Stimulated activated naive CD8-positive, alpha-beta T cell treated with anti-CD3 and anti-CD28 coated beads, Interleukin-15, Interleukin-2, amounts not matched to agents 100 ng/mL and 50 ng/mL, for 24 hours (primary cell): ENCODE data around the gene SYTL5.

Source experiments
- H3K27ac Mint-ChIP-seq: one replicate; pipeline ENCODE4 v1.8.0; 2021; ENCODE audit warnings: mild to moderate bottlenecking, mixed read lengths
- H3K27me3 Mint-ChIP-seq: one replicate; pipeline ENCODE4 v1.8.0; 2021; ENCODE audit warnings: mixed read lengths
- H3K36me3 Mint-ChIP-seq: one replicate; pipeline ENCODE4 v1.8.0; 2021; ENCODE audit warnings: low read depth, mixed read lengths
- H3K4me1 Mint-ChIP-seq: one replicate; pipeline ENCODE4 v1.8.0; 2021; ENCODE audit warnings: low read depth, mixed read lengths
- H3K4me3 Mint-ChIP-seq: one replicate; pipeline ENCODE4 v1.8.0; 2021; ENCODE audit warnings: mild to moderate bottlenecking, mixed read lengths
- H3K9me3 Mint-ChIP-seq: one replicate; pipeline ENCODE4 v1.8.0; 2021; ENCODE audit warnings: mixed read lengths

SYTL5 gene

DNA sequence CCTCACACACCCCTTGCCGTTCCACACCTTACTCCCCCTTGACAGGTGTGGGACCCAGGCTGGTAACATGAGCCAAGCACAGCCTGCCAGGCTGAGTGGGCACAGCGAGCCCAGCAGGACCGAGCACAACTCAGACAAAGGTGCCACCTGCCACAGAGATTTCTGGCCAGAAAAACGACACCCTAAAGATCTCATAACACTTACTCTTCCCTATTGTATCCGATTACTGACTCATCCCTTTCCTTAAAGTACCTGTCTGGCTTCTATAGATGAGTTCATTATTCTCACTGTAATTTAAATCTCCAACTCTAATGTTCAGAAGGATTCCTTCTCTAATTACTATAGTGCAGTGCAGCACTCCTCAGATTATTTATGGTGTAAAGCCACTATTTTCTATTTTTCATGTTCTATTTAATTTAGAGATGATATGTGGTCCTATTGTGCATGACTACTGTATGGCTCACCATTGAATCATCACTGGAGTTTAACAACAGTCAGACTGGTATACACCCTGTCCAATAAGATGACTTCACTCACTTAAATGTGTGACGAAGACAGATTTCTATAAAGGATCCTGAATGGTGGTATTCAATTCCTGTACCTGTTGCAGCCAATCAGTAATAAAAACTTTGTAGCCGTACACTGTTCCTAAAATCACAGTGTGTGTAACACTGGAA lies 7.6 kb upstream of the SYTL5 start:
- Mint-ChIP-seq H3K4me1 (no peaks in the 10 kb centered on the region), H3K36me3 (no peaks in the 10 kb centered on the region), H3K27me3 (no peaks in the 10 kb centered on the region), H3K4me3 (no peak overlapping the region), H3K9me3 (no peaks in the 10 kb centered on the region), H3K27ac (no peak overlapping the region)

DNA sequence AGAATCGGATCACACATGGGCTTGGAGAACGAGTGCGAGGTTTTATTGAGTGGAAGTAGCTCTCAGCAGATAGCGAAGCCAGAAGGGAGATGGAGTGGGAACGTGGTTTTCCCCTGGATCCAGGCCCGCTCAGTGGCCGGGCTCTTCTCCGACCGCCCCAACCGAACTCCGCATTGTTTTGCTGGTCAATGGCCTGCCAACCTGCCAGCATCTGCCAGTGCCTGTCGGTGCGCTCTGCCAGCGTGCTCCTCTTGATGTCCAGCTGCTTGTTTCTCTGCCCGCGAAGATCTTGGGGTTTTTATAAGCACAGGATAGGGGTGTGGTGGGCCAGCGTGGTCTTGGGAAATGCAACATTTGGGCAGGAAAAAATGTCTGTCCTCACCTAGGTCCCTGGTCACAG lies 5.6 kb upstream of the SYTL5 start:
- Mint-ChIP-seq H3K36me3 (no peaks in the 10 kb centered on the region), H3K27me3 (no peaks in the 10 kb centered on the region), H3K9me3 (no peaks in the 10 kb centered on the region), H3K4me1 (no peaks in the 10 kb centered on the region), H3K27ac (no peak overlapping the region), H3K4me3 (no peak overlapping the region)

DNA sequence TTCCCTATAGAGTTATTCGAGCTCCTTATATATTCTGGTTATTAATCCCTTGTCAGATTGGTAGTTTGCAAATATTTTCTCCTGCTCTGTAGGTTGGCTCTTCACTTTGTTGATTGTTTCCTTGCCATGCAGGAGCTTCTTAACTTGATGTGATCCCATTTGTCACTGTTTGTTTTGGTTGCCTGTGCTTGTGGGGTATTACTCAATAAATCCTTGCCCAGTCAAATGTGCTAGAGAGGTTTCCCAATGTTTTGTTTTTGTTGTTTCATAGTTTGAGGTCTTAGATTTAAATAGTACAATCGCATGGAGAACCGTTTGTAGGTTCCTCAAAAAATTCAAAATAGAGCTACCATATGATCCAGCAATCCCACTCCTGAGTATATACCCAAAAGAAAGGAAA lies 2.3 kb upstream of the SYTL5 start:
- H3K27me3 Mint-ChIP-seq = peaks cover 5% of the 10 kb centered on the region
- H3K36me3 Mint-ChIP-seq = no peaks in the 10 kb centered on the region
- H3K27ac Mint-ChIP-seq = no peak overlapping the region
- no peaks in the 10 kb centered on the region for H3K9me3 Mint-ChIP-seq
- peaks cover 5% of the 10 kb centered on the region for H3K4me1 Mint-ChIP-seq
- H3K4me3 Mint-ChIP-seq = no peak overlapping the region

DNA sequence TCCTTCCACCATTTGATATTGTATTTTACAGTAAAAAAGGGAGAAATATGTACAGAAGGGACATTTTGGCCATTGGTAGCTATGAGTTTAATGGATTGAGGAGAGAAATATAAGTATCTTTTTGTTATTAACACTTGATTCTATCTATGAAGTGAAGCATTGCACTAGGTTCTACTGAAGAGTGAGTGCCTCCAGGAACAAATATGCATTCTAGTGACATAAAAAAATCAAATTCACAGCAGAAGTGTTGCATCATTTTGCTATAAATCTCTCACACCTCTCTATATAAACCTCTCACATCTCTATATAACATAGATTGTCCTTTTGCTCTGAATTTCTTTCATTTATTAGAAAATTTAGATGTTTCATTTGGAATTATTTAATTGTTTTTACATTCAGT lies 425 bp downstream of the SYTL5 start:
- Mint-ChIP-seq H3K36me3 (no peaks in the 10 kb centered on the region), H3K4me1 (peaks cover 7% of the 10 kb centered on the region), H3K4me3 (no peak overlapping the region), H3K27me3 (peaks cover 12% of the 10 kb centered on the region), H3K9me3 (no peaks in the 10 kb centered on the region), H3K27ac (no peak overlapping the region)

DNA sequence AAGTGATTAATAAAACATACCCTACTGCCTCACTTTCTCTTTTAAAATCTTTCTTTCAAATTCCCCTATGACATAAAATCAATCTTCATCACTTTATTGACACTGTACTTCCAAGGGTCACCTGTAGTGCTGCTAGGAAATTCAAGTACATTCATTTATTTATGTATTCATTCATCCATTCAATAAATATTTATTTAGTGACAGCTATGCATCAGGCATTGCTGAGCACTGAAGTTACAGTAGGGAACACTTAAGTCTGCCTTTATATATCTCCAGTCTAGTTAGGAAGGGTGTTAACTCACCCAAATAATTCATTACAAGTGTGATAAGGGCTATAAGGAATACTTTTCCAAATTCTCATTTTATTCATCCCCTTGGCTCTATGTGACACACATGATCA lies 2.3 kb downstream of the SYTL5 start:
- Mint-ChIP-seq H3K4me1 (peaks cover 7% of the 10 kb centered on the region), H3K27me3 (peaks cover 12% of the 10 kb centered on the region), H3K4me3 (no peak overlapping the region), H3K27ac (no peak overlapping the region), H3K36me3 (no peaks in the 10 kb centered on the region), H3K9me3 (no peaks in the 10 kb centered on the region)

DNA sequence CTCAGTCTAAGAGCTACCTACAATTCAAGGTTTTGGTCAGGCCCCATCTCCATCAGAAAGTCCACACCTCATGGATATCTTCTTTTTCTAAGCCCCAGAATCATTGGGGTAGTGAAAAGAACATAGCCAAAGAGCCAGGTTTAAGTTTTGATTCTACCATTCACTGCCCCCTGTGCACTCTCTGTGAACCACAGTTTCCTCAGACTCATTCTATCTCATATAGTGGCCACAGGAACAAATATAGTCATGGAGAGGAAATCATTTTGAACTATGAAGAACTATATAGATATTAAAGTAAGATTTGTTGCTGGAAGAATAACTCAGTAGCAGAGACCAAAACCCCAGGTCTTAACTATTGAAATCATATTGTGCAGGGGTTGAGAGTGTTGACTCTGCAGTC lies 3.3 kb downstream of the SYTL5 start:
- no peak overlapping the region for H3K4me3 Mint-ChIP-seq
- H3K27ac Mint-ChIP-seq = no peak overlapping the region
- no peaks in the 10 kb centered on the region for H3K9me3 Mint-ChIP-seq
- peaks cover 15% of the 10 kb centered on the region for H3K27me3 Mint-ChIP-seq
- peaks cover 7% of the 10 kb centered on the region for H3K4me1 Mint-ChIP-seq
- no peaks in the 10 kb centered on the region for H3K36me3 Mint-ChIP-seq

DNA sequence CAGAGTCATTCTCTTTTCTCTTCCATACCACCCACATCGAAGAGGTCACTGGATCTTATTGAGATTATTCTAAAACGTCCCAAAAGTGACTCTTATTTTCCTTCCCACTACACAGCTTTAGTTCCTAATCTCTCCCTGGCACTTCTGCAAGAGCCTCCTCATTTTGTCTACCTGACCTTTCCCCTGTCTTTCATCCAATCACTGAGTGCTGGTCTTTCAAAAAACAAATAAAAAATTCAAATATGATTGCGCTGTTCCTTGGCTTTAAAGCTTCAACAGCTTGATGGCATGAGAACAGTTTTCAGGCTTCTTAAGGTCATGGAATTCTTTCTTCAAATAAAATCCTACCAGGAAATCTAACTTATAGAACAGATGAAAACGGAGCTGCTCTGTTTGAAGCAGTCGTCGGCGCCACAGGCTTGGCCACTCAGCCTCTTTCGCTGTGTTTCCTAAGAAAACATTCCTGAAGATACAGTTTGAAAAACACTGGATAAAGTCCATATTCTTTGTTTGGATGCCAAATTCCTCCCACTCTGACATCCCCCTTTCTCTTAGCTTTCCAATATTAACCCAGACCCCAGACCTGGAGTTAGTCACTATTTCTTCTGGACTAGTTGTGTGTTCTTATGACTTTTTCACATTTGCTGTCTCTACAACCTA lies 12.5 kb downstream of the SYTL5 start:
- no peaks in the 10 kb centered on the region for H3K9me3 Mint-ChIP-seq
- H3K4me3 Mint-ChIP-seq = no peak overlapping the region
- no peaks in the 10 kb centered on the region for H3K36me3 Mint-ChIP-seq
- no peaks in the 10 kb centered on the region for H3K4me1 Mint-ChIP-seq
- H3K27ac Mint-ChIP-seq = no peak overlapping the region
- H3K27me3 Mint-ChIP-seq = peaks cover 10% of the 10 kb centered on the region

DNA sequence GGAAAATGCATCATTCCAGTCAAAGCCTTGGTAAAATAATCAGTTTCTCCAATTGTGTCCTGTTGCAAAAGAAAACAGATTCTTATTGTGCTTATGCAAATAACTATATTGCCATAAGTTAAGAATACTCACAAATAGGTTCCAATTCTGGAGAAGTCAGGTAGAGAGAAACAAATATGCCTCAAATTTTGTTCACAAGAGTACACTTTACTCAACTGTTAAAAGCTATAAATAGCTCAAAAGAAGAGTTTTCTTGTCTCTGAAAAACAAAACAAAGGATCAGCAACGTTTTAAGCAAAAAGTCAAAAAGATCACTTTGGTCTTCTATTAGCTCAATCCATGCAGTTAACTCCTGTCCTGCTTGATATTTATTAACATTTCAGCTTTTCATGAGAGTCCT lies 21.9 kb downstream of the SYTL5 start:
- H3K4me1 Mint-ChIP-seq = no peaks in the 10 kb centered on the region
- no peaks in the 10 kb centered on the region for H3K36me3 Mint-ChIP-seq
- H3K9me3 Mint-ChIP-seq = no peaks in the 10 kb centered on the region
- no peaks in the 10 kb centered on the region for H3K27me3 Mint-ChIP-seq
- H3K27ac Mint-ChIP-seq = no peak overlapping the region
- H3K4me3 Mint-ChIP-seq = no peak overlapping the region

DNA sequence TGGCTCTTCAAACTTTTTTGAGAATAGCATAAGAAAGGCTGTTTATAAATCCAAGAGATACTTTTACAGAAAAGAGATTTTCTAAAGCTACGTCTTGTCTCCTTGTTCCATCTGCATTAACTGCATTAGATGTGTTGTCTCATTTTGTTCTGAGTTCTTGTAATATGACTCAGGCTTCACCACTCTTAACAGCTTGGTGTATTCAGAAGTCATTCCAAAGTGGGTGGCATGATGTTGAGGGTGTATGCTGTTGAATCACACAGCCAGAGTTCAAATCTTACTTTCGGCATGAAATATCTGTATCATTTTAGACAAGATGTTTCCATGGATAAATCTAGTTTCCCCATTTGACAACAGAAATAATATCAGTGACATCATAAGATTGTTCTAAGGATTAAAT lies 30.1 kb downstream of the SYTL5 start:
- no peak overlapping the region for H3K4me3 Mint-ChIP-seq
- no peak overlapping the region for H3K27ac Mint-ChIP-seq
- H3K4me1 Mint-ChIP-seq = no peaks in the 10 kb centered on the region
- no peaks in the 10 kb centered on the region for H3K27me3 Mint-ChIP-seq
- H3K36me3 Mint-ChIP-seq = no peaks in the 10 kb centered on the region
- H3K9me3 Mint-ChIP-seq = no peaks in the 10 kb centered on the region

DNA sequence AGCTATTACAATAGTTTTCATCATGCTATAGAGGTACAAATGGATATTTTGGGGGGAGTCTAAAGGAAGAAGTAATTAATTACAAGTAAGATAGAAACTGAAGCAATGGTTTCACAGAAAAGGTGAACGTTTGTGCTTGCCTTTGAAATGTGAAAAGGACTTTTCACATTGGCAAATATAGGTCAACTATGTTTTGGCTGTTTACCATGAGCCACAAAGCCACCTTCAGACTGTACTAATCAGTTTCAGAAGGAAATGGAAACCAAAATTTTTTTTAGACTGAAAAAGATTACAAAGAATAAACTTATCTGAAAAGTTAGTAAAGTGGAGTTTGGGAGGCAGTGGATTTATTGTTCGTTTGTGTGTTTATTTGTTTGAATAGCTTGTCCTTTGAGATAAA lies 32.1 kb downstream of the SYTL5 start:
- H3K4me3 Mint-ChIP-seq = no peak overlapping the region
- no peaks in the 10 kb centered on the region for H3K9me3 Mint-ChIP-seq
- H3K27ac Mint-ChIP-seq = no peak overlapping the region
- H3K36me3 Mint-ChIP-seq = no peaks in the 10 kb centered on the region
- no peaks in the 10 kb centered on the region for H3K4me1 Mint-ChIP-seq
- no peaks in the 10 kb centered on the region for H3K27me3 Mint-ChIP-seq

DNA sequence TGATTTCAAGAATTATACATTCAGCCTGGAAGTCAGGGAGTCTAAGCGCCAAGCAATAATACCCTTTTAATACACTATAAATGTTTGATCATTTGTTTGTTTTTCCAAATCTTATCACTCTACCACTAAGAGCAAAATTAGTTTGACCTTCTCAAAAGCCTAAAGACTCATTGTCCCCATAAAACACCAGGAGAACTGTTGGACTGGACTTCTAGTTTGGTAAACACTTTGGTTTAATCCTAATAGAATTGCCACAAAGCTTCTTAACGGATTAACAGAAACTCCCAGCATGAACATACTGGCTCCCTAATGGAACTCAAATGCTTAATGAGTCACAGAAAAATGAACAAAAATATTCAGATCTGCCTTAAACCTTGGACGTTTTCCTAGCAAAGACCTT lies 34.9 kb downstream of the SYTL5 start:
- Mint-ChIP-seq H3K4me3 (no peak overlapping the region), H3K27me3 (no peaks in the 10 kb centered on the region), H3K36me3 (no peaks in the 10 kb centered on the region), H3K9me3 (no peaks in the 10 kb centered on the region), H3K27ac (no peak overlapping the region), H3K4me1 (no peaks in the 10 kb centered on the region)

DNA sequence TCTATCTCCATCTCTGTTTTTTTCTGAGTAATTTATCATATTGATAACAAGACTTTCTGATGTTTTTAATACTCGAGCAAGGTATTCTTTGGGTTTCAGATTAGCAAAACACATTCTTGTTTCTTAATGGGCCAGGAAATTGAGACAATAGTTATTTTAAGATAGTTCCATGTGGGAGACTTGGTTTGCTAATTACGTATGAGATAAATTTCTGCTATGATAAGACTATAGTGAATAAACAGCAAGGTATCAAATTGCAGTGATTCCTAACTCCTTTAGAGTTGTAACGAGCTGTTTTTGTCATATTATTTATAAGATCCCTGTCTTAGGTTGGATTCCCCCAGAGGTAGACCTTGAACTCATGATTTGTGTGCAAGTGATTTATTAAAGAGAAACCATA lies 38.3 kb downstream of the SYTL5 start:
- Mint-ChIP-seq H3K9me3 (no peaks in the 10 kb centered on the region), H3K4me1 (no peaks in the 10 kb centered on the region), H3K4me3 (no peak overlapping the region), H3K36me3 (no peaks in the 10 kb centered on the region), H3K27me3 (no peaks in the 10 kb centered on the region), H3K27ac (no peak overlapping the region)

DNA sequence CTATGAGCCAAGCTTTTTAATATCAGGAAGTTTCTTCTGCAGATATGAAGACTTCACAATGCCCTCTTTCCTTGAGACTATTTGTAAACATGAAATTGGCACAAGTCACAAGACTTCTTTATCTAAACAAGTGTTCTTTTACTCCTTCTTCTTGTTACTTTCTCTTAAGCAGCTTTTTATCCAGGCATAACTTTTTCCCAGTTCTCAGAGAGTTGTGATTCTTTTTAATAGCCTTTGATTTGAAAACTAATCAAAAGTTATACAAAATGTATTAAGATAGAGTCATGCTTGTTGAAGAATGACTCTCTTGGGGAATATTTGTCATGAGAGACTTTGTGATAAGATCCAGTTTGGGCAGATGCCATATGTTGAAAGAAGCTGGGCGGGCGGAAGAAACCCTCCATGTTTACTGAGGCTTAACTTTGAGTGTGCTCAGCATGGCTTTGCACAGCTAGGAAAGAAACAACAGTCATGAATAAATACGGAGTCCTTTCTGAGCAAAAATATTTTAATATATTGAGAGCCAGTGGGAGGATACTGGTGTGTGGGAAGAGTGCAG lies 39.3 kb downstream of the SYTL5 start:
- Mint-ChIP-seq H3K27ac (no peak overlapping the region), H3K4me3 (no peak overlapping the region), H3K9me3 (no peaks in the 10 kb centered on the region), H3K4me1 (no peaks in the 10 kb centered on the region), H3K27me3 (no peaks in the 10 kb centered on the region), H3K36me3 (no peaks in the 10 kb centered on the region)

DNA sequence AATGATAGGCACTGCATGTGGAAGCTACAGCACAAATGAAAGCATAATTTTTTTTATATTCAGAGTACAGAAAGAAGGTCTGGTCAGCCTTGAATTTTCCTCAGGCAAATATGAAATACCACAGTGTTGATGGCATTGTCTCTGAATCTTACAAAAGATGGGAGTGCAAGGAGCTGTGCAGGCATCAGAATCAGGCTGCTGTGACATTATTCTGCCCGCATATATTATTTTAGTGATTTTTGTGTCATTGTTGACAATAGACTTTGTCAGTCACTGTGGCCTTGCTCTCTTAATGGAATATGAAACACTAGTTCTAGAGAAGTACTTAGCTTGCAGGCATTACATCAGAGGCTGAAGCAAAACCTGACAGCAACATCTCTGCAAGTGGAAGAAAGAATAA lies 42.5 kb downstream of the SYTL5 start:
- no peaks in the 10 kb centered on the region for H3K27me3 Mint-ChIP-seq
- H3K9me3 Mint-ChIP-seq = no peaks in the 10 kb centered on the region
- no peaks in the 10 kb centered on the region for H3K36me3 Mint-ChIP-seq
- no peaks in the 10 kb centered on the region for H3K4me1 Mint-ChIP-seq
- H3K27ac Mint-ChIP-seq = no peak overlapping the region
- H3K4me3 Mint-ChIP-seq = no peak overlapping the region

DNA sequence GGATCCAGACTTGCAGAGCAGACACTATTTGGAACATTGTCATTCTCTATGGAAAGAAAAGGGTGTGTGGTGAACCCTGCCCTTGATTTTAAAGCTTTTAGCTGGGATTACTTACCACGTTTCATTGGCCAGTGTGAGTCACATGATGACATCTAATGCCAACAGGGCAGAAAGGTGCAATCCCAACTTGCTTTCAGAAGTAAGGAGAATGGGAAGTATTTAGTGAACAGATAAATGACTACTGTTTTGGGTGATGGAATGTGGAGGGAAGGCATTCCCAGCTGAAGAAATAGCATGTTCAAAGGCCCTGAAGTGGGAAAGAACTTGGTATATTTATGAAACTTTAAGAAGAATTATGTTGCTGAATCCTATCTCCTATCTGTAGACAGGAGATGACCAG lies 44.5 kb downstream of the SYTL5 start:
- H3K4me1 Mint-ChIP-seq = no peaks in the 10 kb centered on the region
- no peak overlapping the region for H3K27ac Mint-ChIP-seq
- no peak overlapping the region for H3K4me3 Mint-ChIP-seq
- H3K9me3 Mint-ChIP-seq = no peaks in the 10 kb centered on the region
- no peaks in the 10 kb centered on the region for H3K36me3 Mint-ChIP-seq
- H3K27me3 Mint-ChIP-seq = no peaks in the 10 kb centered on the region

DNA sequence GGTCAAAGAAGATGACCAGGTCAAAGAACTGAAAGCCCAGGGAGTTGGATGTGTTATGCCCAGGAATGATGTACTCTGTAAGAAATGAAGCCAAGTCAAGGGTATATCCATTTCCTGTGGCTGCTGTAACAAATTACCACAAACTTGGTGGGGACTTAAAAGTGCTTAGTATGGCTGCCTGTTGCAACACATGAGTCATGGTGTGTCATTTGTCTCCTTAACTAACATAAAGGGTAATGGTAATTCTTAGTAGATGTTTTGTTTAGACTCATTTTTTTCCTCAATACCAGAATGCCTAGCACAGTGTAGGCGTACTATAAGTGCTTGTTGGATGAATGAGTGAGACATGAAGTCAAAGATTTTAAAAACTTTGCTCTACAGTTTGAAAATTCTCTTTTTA lies 45.7 kb downstream of the SYTL5 start:
- Mint-ChIP-seq H3K36me3 (no peaks in the 10 kb centered on the region), H3K4me1 (no peaks in the 10 kb centered on the region), H3K4me3 (no peak overlapping the region), H3K27me3 (no peaks in the 10 kb centered on the region), H3K27ac (no peak overlapping the region), H3K9me3 (no peaks in the 10 kb centered on the region)
